Muscle layer of duodenum (tissue), 2 donors: ENCODE data around the gene CHCHD3.

Experiments
- H3K27ac ChIP-seq: one replicate; pipeline ENCODE4 v1.7.0; 2013; ENCODE audit warnings: mild to moderate bottlenecking, low read length
- H3K27me3 ChIP-seq: one replicate; pipeline ENCODE4 v1.7.0; 2013; ENCODE audit warnings: low read depth, mild to moderate bottlenecking, control low read depth, low read length
- H3K36me3 ChIP-seq, 2 donors: one replicate each; pipeline ENCODE4 v1.7.0; 2013; ENCODE audit warnings: low read length in 2 of 2, control low read depth in 1 of 2, mild to moderate bottlenecking in 1 of 2; ENCODE audit not compliant: insufficient read depth in 2 of 2, control insufficient read depth in 1 of 2
- H3K4me1 ChIP-seq, 2 donors: one replicate each; pipeline ENCODE4 v1.7.0; 2013; ENCODE audit warnings: low read length in 2 of 2, mild to moderate bottlenecking in 2 of 2, control low read depth in 1 of 2, moderate library complexity in 1 of 2; ENCODE audit not compliant: insufficient read depth in 2 of 2, control insufficient read depth in 1 of 2
- H3K4me3 ChIP-seq, 2 donors: one replicate each; pipeline ENCODE4 v1.7.0; 2013; ENCODE audit warnings: low read length in 2 of 2, low read depth in 1 of 2, mild to moderate bottlenecking in 1 of 2
- H3K9me3 ChIP-seq, 2 donors: one replicate each; pipeline ENCODE4 v1.7.0; 2013; ENCODE audit warnings: low read length in 2 of 2, control low read depth in 1 of 2, mild to moderate bottlenecking in 1 of 2; ENCODE audit not compliant: control insufficient read depth in 1 of 2
- donor health status: healthy.

Gene CHCHD3

DNA sequence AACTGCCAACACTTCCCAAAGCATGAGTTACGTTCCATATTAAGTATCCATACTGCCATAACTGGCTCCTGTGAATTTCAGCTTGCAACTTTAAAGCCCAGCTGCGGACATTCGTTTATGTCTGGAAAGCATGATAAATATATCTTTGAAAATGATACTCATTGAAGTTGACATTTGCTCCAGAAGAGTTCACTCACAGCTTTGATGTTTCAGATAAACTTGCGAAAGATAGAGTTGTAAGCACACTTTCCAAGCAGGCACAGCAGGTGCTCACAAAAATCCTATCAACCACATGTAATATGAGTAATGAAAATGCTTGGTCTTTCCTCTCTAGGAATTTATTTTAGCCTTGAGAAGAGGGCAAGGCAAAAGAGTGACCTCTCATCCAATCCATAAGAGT lies 4.5 kb downstream of the CHCHD3 start:
- H3K4me1 ChIP-seq, result peaks cover 14 to 18% of the 10 kb centered on the region in 2 donors

DNA sequence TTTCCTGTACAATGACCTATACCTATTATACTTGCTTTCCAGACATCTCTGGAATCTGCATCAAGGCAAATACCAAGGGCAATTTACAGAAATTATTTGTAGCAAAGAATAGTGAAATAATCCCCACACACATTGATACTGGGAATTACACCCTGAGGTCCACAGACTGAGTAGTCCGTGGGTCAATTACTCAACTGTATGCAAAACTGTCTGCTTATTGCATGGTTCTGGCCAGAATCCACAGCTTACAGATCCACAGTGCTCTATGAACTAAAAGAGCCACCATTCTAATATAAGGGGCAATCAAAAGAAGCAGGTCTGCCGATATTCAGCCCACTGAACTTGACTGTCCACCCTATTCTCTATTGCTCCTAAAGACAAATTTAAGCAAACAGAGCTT lies 5.7 kb downstream of the CHCHD3 start:
- Histone ChIP-seq H3K27me3 (no peaks in the 10 kb centered on the region), H3K4me3 (no peak overlapping the region), H3K27ac (no peak overlapping the region), H3K36me3 (no peaks in the 10 kb centered on the region), H3K9me3 (no peaks in the 10 kb centered on the region), H3K4me1 (peaks cover 12 to 15% of the 10 kb centered on the region in 2 donors)

More for the DNA sequence above, 4.5 kb downstream of the CHCHD3 start:
- Histone ChIP-seq H3K27me3 (no peaks in the 10 kb centered on the region), H3K36me3 (no peaks in the 10 kb centered on the region), H3K9me3 (no peaks in the 10 kb centered on the region), H3K4me3 (no peak overlapping the region), H3K27ac (no peak overlapping the region)

DNA sequence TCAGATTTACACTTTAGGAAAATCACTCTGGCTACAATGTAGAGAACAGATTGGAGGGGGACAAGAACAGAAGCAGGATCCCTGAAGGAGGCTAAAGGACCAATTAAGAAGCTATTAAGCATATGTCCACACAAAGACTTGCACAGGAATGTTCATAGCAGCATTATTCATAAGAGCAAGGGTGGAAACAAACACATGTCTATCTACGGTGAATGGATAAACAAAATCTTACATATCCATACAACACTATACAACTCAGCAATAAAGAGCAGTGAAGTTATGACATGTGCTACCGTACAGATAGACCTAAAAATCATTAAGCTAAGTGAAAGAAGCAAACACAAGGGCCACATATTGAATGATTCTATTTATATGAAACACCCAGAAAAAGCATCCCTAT lies 10.4 kb downstream of the CHCHD3 start:
- H3K4me3 ChIP-seq, result no peak overlapping the region
- H3K27me3 ChIP-seq, result no peaks in the 10 kb centered on the region
- H3K9me3 ChIP-seq, result no peaks in the 10 kb centered on the region
- no peak overlapping the region for H3K27ac ChIP-seq
- peaks cover 15 to 17% of the 10 kb centered on the region in 2 donors for H3K36me3 ChIP-seq
- H3K4me1 ChIP-seq, result no peaks in the 10 kb centered on the region

DNA sequence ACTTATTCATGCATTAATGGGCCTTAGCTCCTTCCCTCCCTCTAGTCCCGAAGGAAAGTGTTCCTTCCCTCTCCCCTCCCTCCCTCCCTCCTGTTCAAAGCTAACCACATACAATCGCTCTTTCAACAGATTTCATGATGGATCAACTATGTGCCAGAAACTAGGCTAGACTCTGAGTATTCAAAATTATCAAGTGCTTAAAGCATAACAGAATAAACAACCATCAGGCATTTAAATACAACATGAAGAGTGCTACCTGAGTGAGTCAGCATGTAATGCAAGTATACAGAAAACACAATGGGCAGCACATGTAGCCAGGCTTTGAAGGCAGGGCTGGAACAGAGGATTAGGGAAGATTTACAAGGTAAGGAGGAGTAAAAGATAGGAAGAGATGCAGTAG lies 11.3 kb downstream of the CHCHD3 start:
- Histone ChIP-seq H3K4me3 (no peak overlapping the region), H3K4me1 (no peaks in the 10 kb centered on the region), H3K27me3 (no peaks in the 10 kb centered on the region), H3K36me3 (peaks cover 15 to 19% of the 10 kb centered on the region in 2 donors), H3K9me3 (no peaks in the 10 kb centered on the region), H3K27ac (no peak overlapping the region)

DNA sequence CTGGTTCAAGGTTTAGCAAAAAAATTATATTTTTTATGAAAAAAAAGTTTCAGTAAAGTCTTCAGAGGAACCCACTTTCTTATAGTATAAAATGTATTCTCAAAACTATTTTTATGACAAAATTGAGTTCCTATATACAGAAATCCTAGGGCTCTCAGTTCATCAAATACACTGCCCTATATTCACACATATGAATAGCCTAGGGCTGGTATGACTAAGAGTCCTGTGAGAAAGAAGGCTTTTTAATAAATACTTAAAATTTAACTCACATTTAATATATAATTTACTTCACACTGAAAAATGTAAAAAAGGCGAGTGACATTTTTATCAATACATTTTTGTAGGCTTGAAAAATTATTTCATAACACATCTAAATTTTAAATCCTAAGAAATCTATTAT lies 16.6 kb downstream of the CHCHD3 start:
- Histone ChIP-seq H3K27me3 (no peaks in the 10 kb centered on the region), H3K36me3 (peaks cover 15 to 19% of the 10 kb centered on the region in 2 donors), H3K4me1 (peaks cover 0 to 12% of the 10 kb centered on the region in 2 donors), H3K9me3 (no peaks in the 10 kb centered on the region), H3K27ac (no peak overlapping the region), H3K4me3 (no peak overlapping the region)

DNA sequence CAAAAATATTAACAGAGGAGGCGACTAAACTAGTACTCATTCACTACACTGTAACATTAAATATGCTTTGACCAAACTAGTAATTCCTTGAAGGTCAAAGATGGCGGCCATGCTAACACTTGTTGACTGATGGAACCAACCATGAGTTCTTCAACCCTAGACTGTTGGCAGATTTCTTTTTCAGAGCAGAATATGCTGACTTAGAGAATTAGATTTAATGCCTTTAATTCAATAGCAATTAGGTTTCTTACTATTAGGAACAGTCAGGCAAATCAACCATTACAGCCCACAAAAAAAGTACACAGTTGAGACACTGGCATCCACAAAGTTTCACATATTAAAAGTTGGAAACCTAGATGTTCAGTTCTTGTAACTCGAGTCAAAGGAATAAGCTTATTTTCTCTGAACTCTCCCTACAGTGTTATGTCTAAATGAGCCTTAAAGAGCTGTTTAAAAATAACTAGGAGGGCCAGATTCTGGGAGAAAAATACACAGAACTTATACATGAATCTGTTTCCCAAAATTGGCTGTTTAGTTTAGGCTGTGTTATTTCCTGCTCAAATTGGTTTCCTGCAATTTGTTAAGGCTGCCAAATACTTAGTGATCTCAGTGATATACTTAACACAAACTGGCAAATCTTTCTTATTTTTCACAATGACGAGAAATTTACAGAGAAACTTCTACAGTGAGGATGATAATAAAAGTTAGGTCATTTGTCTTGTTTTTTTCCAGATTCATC lies 17.6 kb downstream of the CHCHD3 start:
- Histone ChIP-seq H3K36me3 (peaks cover 13 to 19% of the 10 kb centered on the region in 2 donors), H3K27ac (no peak overlapping the region), H3K9me3 (no peaks in the 10 kb centered on the region), H3K4me3 (no peak overlapping the region), H3K4me1 (peaks cover 0 to 12% of the 10 kb centered on the region in 2 donors), H3K27me3 (no peaks in the 10 kb centered on the region)

DNA sequence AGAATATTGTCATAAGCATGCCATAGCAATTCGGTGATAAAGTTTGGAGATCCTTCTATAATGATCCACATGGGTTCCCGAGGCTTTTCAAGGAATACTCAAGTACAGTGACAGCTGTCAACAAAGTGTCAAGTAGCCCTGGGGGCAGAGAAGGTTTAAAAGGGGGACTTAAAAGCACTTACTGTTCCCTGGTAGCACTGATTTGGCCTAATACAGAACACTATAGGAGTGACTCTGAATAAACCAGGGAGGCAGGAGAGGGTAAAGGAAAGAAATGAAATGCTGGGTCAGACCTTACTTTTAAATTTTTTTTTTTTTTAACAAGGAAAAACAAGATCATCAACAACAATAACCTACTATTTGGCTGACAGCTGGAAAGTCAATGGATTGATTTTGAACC lies 20.1 kb downstream of the CHCHD3 start:
- no peak overlapping the region for H3K4me3 ChIP-seq
- H3K27me3 ChIP-seq, result no peaks in the 10 kb centered on the region
- H3K4me1 ChIP-seq, result peaks cover 0 to 12% of the 10 kb centered on the region in 2 donors
- H3K9me3 ChIP-seq, result no peaks in the 10 kb centered on the region
- H3K36me3 ChIP-seq, result peaks cover 0 to 5% of the 10 kb centered on the region in 2 donors
- H3K27ac ChIP-seq, result no peak overlapping the region

DNA sequence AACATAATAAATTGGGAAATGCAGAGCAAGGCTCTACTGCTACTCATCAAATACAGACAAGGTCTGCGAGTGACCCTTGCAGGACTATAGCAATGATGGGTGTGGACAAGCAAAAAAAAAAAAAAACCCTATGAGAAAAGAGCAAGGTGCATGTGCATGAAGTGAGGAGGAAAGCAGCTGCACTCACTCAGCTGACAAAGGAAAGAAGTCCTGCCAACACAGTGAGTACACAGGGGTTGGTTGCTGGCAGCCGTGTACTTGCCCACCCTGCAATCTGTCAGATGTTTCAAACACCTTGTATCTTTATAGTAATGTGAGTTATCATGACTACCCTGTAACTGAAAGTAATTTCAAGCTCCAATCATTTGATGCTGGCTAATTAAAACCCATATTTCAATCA lies 20.5 kb downstream of the CHCHD3 start:
- no peak overlapping the region for H3K4me3 ChIP-seq
- H3K27ac ChIP-seq, result no peak overlapping the region
- H3K9me3 ChIP-seq, result no peaks in the 10 kb centered on the region
- no peaks in the 10 kb centered on the region for H3K27me3 ChIP-seq
- H3K36me3 ChIP-seq, result peaks cover 0 to under 1% of the 10 kb centered on the region in 2 donors
- peaks cover 0 to 12% of the 10 kb centered on the region in 2 donors for H3K4me1 ChIP-seq

DNA sequence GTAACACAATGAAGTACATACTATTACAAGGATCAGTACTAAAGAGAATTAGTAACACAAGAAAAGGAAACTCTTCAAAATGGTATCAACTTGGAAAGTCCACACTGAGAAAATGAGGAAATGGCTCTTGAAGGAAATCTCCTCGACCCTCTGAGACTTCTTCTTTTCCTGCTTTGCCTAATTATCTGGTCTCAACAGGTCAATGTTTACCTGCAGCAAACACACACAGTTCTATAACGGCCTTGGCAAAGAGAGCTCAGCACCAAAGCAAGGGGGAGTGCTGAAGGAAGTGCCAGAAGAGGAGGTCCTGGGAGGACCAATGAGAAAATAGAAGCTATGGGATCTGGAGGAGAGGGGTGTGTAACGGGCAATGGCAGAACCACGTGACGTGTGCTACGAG lies 21.9 kb downstream of the CHCHD3 start:
- Histone ChIP-seq H3K4me1 (peaks cover 0 to 12% of the 10 kb centered on the region in 2 donors), H3K4me3 (no peak overlapping the region), H3K27ac (no peak overlapping the region), H3K9me3 (no peaks in the 10 kb centered on the region), H3K27me3 (no peaks in the 10 kb centered on the region), H3K36me3 (no peaks in the 10 kb centered on the region)

DNA sequence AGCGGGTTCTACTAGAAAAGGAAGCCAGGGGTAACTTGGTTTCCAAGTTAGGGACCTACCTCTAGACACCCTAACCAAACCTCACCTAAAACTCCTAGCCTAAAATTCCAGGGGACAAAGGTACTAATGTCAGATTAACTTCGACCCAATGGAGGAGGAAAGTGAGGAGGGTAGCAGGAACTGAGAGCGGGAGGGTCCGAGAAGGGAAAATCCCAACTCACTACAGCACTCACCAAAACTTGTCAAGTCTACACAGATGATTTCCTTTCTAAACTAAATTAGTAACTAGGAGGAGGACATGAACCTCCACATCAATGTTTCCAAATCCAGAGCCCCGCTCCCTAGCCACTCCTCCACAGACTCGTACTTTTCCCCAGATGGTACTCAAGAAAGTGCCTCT lies 22.6 kb downstream of the CHCHD3 start:
- Histone ChIP-seq H3K4me3 (no peak overlapping the region), H3K27ac (no peak overlapping the region), H3K4me1 (peaks cover 0 to 14% of the 10 kb centered on the region in 2 donors), H3K9me3 (no peaks in the 10 kb centered on the region), H3K36me3 (no peaks in the 10 kb centered on the region), H3K27me3 (no peaks in the 10 kb centered on the region)

DNA sequence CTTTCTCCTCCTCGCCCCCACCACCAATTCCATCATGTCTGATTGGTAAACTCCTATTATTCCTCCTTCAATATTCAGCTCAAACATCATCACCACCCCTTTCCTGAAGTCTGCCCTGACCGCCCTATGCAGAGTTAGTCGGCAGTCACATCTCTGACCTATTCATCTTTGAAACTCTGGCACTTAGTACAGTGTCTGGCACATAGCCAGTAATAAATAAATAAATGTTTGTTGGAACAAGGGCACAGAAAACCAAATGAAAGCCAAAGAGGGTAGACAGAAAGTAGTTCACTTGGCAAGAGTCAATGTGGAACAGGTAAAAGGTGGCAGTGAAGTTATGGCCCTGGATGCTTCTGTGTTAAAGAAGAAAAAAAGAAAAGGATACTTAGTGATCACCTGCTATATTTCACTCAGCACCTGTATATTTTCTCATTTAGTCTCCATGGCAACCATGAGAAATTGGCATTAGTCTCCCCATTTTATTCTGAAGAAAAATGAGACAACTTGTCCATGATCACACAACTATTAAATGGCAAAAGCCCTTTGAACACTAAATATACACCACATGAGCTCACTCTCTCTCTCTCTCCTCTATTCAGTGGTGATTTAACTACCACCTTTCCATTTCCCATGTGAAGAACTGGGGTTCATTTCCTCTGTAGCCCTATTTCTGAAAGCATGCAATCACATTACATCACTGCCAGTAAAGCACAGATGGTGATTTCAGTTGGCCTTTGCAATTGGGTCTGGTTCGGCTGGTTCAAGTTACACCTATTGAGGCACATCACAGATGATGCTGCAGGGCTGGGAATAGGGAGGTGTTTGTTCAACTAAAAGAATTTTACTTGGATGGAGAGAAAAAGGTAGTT lies 25.3 kb downstream of the CHCHD3 start:
- peaks cover 0 to 11% of the 10 kb centered on the region in 2 donors for H3K36me3 ChIP-seq
- H3K27me3 ChIP-seq, result no peaks in the 10 kb centered on the region
- no peak overlapping the region for H3K4me3 ChIP-seq
- H3K27ac ChIP-seq, result no peak overlapping the region
- no peaks in the 10 kb centered on the region for H3K9me3 ChIP-seq
- H3K4me1 ChIP-seq, result peaks cover 0 to 32% of the 10 kb centered on the region in 2 donors
